Sigmoid colon (tissue), 4 donors: ENCODE results near the gene CYBB.

Experiments
- EP300 ChIP-seq, 4 donors: sonication (generic); formaldehyde crosslinking; IDR thresholded peaks; one replicate each; pipeline ENCODE4 v1.6.1; 2017; ENCODE audit warnings: antibody characterized with exemption in 4 of 4
- POLR2A ChIP-seq, 2 donors: fragments of 450-650 bp; IDR thresholded peaks; one replicate each; pipeline ENCODE4 v1.6.1; 2016; ENCODE audit warnings: antibody characterized with exemption in 2 of 2, mild to moderate bottlenecking in 2 of 2, moderate library complexity in 2 of 2
- POLR2AphosphoS5 ChIP-seq, 4 donors: sonication (generic); formaldehyde crosslinking; IDR thresholded peaks; one replicate each; pipeline ENCODE4 v1.6.1; 2017; ENCODE audit warnings: antibody characterized with exemption in 4 of 4
- TF ChIP-seq, protein P1 (sequence below), 4 experiments: fragments of 450-650 bp in 3 of 4; fragments of 200-600 bp in 1 of 4; IDR thresholded peaks; one replicate each; pipeline ENCODE4 v1.5.1; 2016 to 2019; ENCODE audit warnings: antibody characterized with exemption in 4 of 4, mild to moderate bottlenecking in 3 of 4, moderate library complexity in 2 of 4

GRCh38 chrX:37860721-37861120 is 80.9 kb downstream of the CYBB start:
- TF ChIP-seq POLR2A (IDR thresholded peaks at IDR 0.05) (no peak), EP300 (IDR thresholded peaks at IDR 0.05) (no peak), POLR2AphosphoS5 (IDR thresholded peaks at IDR 0.05) (no peak)
- TF ChIP-seq, protein P1, sequence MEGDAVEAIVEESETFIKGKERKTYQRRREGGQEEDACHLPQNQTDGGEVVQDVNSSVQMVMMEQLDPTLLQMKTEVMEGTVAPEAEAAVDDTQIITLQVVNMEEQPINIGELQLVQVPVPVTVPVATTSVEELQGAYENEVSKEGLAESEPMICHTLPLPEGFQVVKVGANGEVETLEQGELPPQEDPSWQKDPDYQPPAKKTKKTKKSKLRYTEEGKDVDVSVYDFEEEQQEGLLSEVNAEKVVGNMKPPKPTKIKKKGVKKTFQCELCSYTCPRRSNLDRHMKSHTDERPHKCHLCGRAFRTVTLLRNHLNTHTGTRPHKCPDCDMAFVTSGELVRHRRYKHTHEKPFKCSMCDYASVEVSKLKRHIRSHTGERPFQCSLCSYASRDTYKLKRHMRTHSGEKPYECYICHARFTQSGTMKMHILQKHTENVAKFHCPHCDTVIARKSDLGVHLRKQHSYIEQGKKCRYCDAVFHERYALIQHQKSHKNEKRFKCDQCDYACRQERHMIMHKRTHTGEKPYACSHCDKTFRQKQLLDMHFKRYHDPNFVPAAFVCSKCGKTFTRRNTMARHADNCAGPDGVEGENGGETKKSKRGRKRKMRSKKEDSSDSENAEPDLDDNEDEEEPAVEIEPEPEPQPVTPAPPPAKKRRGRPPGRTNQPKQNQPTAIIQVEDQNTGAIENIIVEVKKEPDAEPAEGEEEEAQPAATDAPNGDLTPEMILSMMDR (IDR thresholded peaks at IDR 0.05): no peak
